Measurements from ENCODE around the gene E2F6. TPM values are rescaled to one million over a fixed set of nuclear protein-coding genes. Genes with fewer than 3 reads are reported as not detected.

The E2F6 gene
- total RNA-seq, 2 donors from 2014 or later: 6.6 TPM

- intact Hi-C loops (cut with DNase I): no loop called here
- DNase-seq: no peak
- no peaks in the 10 kb centered on the region for H3K27me3 ChIP-seq
These were observed 35.2 kb downstream of the E2F6 start for GRCh38 chr2:11430729-11431128.

GRCh38 chr2:11427224-11427623 is 38.7 kb downstream of the E2F6 start:
- Histone ChIP-seq H3K27me3 (no peaks in the 10 kb centered on the region), H3K36me3 (no peaks in the 10 kb centered on the region), H3K4me1 (no peaks in the 10 kb centered on the region), H3K27ac (no peak overlapping the region), H3K9me3 (no peaks in the 10 kb centered on the region), H3K4me3 (no peak overlapping the region), H3K9ac (ENCODE audit: low read depth in 2 of 2, low read length in 2 of 2) (no peak overlapping the region)
- no peak for DNase-seq
- TF ChIP-seq CTCF (IDR thresholded peaks at IDR 0.05): no peak
- intact Hi-C loops (cut with DNase I): no loop called here

More at GRCh38 chr2:11430729-11431128, 35.2 kb downstream of the E2F6 start:
- Histone ChIP-seq H3K36me3 (no peaks in the 10 kb centered on the region), H3K4me1 (no peaks in the 10 kb centered on the region), H3K9ac (ENCODE audit: low read depth in 2 of 2, low read length in 2 of 2) (no peak overlapping the region), H3K27ac (no peak overlapping the region), H3K4me3 (no peak overlapping the region), H3K9me3 (no peaks in the 10 kb centered on the region)
- no peak for TF ChIP-seq CTCF (IDR thresholded peaks at IDR 0.05)

GRCh38 chr2:11422901-11423435 is 43.0 kb downstream of the E2F6 start:
- Histone ChIP-seq H3K36me3 (no peaks in the 10 kb centered on the region), H3K27ac (no peak overlapping the region), H3K9me3 (no peaks in the 10 kb centered on the region), H3K4me1 (no peaks in the 10 kb centered on the region), H3K9ac (ENCODE audit: low read depth in 2 of 2, low read length in 2 of 2) (no peak overlapping the region), H3K4me3 (no peak overlapping the region), H3K27me3 (no peaks in the 10 kb centered on the region)
- intact Hi-C loops (cut with DNase I): no loop called here
- no peak for DNase-seq
- TF ChIP-seq CTCF (IDR thresholded peaks at IDR 0.05): no peak

GRCh38 chr2:11422491-11422865 is 43.5 kb downstream of the E2F6 start:
- no peaks in the 10 kb centered on the region for H3K36me3 ChIP-seq
- no peak overlapping the region for H3K9ac ChIP-seq (ENCODE audit: low read depth in 2 of 2, low read length in 2 of 2)
- no peaks in the 10 kb centered on the region for H3K9me3 ChIP-seq
- intact Hi-C loops (cut with DNase I): no loop called here
- H3K27ac ChIP-seq: no peak overlapping the region
- no peak overlapping the region for H3K4me3 ChIP-seq
- TF ChIP-seq CTCF (IDR thresholded peaks at IDR 0.05): no peak
- H3K4me1 ChIP-seq: no peaks in the 10 kb centered on the region
- no peaks in the 10 kb centered on the region for H3K27me3 ChIP-seq
- DNase-seq: no peak

GRCh38 chr2:11421863-11422490 is 44.0 kb downstream of the E2F6 start:
- intact Hi-C loops (cut with DNase I): no loop called here
- DNase-seq: no peak
- Histone ChIP-seq H3K9ac (ENCODE audit: low read depth in 2 of 2, low read length in 2 of 2) (no peak overlapping the region), H3K9me3 (no peaks in the 10 kb centered on the region), H3K36me3 (no peaks in the 10 kb centered on the region), H3K4me1 (no peaks in the 10 kb centered on the region), H3K27me3 (no peaks in the 10 kb centered on the region), H3K4me3 (no peak overlapping the region), H3K27ac (no peak overlapping the region)
- TF ChIP-seq CTCF (IDR thresholded peaks at IDR 0.05): no peak

Data from colonic mucosa (tissue), 4 donors.